GM19328 (cell line): Measurements from ENCODE around the gene SLC17A7.

ENCODE experiments used
- ATAC-seq: cut with Tn5 transposase; IDR thresholded peaks from one replicate; pipeline ENCODE4 v1.9.1; 2021; ENCODE audit warnings: mild to moderate bottlenecking, moderate library complexity; ENCODE audit not compliant: unreplicated experiment

SLC17A7 gene

DNA sequence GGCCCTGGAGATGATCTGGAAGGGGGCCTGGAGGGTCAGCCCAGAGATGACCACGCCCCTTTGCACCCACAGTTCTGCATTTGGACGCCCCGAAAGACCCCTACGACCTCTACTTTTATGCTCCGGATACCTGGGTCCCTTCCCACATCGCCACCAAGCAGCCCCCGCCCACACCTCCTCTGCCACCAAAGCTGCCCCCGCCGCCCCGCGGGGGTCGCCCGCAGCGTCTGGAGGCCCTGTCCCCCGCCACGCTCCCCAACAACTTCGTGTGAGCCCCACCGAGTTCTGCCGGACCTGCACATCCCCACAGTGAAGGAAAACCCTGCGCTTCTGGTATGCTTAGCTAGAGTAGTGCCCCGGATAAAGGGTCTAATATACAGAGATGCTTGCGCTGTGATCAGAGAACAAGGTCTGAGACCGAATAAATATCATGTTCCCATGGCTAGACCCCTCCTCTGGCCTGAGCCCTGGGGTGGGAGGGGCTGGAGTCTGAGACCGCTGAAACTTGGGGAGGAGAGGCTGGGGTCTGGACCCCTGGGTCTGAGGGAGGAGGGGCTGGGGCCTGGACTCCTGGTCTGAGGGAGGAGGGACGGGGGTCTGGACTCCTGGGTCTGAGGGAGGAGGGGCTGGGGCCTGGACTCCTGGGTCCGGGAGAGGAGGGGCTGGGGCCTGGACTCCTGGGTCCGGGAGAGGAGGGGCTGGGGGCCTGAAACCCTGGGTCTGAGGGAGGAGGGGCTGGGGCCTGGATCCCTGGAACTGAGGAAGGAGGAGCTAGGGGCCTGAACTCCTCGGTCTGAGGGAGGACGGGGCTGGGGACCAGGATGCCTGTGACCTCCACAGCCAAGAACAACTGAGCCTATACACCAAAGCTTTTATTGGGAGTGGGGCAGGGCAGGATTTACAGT is 12.5 kb downstream of the SLC17A7 start:
- ATAC-seq = no peak

- ATAC-seq = no peak
Measured at GRCh38 chr19:49427855-49428546, 13.3 kb downstream of the SLC17A7 start.

- no peak for ATAC-seq
Measured at GRCh38 chr19:49427339-49427738, 14.0 kb downstream of the SLC17A7 start.

- no peak for ATAC-seq
Measured at GRCh38 chr19:49425922-49426592, 15.3 kb downstream of the SLC17A7 start.

GRCh38 chr19:49425178-49425577 is 16.1 kb downstream of the SLC17A7 start, which contains the start of gene GFY:
Gene GFY (plus strand): TSS chr19:49425388. CDS start chr19:49426431, 1,043 bp downstream.
- no peak for ATAC-seq

DNA sequence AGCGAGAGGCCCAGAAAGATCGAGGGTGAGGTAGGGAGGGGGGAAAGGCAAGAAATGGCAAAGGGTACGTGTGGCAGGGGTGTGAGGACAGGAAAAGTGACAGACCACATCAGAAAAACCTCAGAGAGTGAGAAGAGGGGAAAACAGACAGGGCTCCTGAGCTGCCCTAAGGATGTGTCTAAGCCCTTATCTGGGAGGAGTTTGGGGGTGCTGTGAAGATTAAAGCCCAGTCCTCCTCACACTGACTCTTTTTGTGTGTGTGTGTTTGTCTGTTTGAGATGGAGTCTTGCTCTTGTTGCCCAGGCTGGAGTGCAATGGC is 17.4 kb downstream of the SLC17A7 start:
- ATAC-seq = no peak

DNA sequence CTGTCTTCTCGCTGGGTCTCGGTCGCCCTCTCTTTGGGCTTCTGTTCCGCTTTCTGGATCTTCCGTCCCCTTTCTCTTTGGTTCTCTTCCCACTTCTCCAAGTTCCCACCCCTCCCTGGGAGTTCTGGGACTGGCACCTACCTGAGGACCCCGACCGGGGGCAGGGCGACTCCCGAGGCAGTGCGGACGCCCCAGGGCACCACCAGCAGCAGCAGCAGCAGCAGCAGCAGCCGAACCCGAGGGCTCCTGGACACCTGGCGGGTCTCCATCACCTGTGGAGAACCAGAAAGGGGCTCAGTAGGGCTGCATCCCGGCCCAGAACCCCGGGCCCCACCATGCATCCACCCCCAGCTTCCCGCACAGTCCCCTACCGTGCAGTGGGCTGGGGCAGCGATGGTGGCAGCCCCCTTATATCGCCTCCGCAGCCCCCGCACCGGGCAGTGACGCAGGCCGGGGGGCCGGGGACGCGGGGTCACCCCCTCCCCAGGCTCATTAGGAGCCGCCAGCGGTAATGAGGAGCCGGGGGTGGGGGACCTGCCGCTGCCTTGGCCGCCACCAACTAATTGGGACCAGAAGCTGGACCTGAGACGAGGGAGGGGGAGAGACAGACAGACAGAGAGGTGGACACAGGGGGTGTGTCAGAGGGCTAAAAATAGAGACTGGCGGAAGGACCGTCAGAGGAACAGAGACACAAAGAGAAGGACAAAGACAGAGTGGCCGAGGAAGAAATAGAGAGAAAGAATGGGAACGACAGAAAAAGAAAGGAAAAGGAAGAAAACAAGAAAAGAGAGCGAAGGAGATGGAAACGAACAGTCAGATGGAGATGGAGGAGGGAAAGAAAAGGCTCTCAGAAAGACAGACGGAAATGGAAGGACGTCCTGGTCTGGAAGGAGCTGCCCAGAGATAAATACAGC is 18.0 kb downstream of the SLC17A7 start, which contains the start of gene PTH2:
Gene PTH2, minus strand, starts transcription at position 371 of the 914 bp plus-strand sequence. Its CDS starts 102 bp downstream, at position 269.
- ATAC-seq = no peak

DNA sequence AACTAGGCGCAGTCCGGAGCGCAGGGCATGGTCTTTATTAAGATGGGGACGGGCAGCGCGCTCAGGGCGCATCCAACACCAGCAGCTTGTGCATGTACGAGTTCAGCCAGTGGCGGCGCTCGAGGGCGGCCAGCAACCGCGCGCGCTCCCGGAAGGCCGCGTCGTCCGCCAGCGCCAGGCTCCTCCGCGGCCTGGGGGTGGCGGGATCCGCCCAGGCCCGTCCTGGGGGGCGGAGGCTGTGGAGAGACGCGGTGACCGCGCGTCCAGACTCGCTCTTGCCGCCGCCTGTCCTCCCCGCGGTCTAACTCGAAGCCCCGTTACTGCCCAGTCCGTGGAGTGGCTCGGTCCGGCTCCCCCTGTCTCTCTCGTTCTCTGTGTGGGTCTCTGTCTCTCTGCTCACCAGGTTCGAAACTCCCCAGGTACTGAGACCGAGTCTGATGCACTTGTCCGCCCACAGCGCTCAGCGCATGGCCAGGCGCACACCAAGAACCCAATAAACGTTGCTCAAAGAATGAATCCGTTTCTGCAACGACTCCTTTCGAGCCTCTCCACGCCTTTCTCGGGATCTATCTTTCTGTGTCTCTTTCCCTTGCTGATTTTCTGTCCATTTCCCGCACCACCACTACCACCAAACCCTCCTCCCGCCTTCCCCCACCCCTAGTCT is 18.8 kb downstream of the SLC17A7 start:
- no peak for ATAC-seq

GRCh38 chr19:49421878-49422202 is 19.5 kb downstream of the SLC17A7 start:
- ATAC-seq = no peak

GRCh38 chr19:49421039-49421877 is 20.1 kb downstream of the SLC17A7 start:
- ATAC-seq = no peak

GRCh38 chr19:49420227-49420626 is 21.1 kb downstream of the SLC17A7 start:
- ATAC-seq = no peak

DNA sequence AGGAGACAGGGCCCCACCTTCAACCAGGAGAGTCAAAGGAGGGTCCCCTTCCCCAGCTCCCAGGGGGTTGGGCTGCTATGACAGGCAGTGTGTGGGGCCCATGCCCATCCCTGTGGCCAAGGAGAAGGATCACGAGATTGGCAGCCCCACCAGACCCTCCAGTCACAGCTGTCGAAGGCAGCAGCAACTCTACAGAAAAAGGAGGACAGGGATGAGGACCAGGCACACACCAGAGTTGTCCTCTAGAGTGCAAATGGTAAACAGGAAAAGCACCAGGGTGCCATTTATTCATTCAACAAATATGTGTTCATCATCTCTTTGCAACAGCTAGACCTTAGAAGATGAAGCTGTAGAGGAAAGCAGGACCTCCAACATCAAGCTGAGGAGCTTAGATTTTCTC is 22.2 kb downstream of the SLC17A7 start:
- ATAC-seq = no peak

DNA sequence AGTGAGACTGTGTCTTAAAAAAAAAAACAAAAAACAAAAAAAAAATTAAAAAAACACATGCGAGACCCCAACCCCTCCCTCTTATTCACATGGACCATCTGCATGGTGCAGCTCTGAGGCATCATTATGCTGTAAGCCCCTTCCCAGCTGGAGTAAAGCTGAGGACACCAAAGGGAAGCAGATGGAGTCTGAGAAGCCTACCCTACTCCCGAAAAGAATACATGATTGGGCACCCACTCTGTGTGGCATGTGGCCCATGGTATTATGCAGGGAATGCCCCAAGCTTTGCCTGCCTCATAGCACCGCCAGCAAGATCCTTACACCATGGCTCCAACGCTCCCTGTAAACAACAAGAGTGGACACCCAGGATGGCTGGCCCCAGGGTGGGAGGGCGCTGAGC is 22.8 kb downstream of the SLC17A7 start:
- ATAC-seq = no peak

GRCh38 chr19:49417088-49417487 is 24.2 kb downstream of the SLC17A7 start:
- ATAC-seq = no peak

DNA sequence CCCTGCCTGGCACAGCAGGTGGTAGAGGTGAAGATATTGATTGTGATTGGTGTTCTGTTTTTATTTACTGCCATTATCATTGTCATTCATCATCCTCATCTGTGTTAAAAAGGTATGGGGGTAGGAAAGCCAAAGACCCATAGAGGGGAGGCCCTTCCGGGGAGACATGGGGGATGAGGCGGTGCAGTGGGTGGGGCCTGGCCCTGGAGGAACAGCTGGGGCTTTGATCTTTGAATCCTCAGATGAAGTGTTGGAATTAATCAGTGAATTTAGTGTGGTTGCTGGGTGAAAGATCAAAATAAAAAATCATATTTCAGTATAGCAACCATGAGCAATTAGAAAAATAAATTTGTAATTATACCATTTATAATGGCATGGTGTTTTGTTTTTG is 25.5 kb downstream of the SLC17A7 start:
- ATAC-seq = no peak

GRCh38 chr19:49415102-49415809 is 26.1 kb downstream of the SLC17A7 start:
- ATAC-seq = no peak

GRCh38 chr19:49414256-49414655 is 27.1 kb downstream of the SLC17A7 start:
- ATAC-seq = no peak

DNA sequence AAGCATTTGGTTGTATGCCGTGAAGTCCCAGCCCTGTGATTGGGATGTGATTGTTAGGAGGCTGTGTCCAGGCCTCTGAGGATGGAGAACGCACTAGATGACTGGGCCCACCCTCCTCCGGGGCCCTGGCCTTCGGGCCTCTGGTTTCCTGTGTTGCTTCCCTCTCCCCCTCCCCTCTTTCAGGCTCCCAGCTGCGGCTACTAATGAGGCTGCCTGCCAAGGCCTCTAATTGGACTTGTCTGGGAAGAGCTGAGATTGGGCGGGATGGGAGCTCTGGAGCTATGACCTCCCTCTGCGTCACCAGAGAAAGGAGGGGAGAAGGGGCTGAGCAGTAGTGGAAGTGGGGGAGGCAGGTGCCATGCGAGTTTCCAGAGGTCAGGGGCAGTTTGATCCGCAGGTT is 28.0 kb downstream of the SLC17A7 start:
- no peak for ATAC-seq
